DOHH2 (cell line): ENCODE data around the gene UNC79.

Experiments used
- EZH2phosphoT487 ChIP-seq: fragments of 200-600 bp; sonication (generic); IDR thresholded peaks from 2 replicates; pipeline ENCODE4 v1.6.1; 2017; ENCODE audit warnings: borderline replicate concordance, mild to moderate bottlenecking, antibody characterized with exemption, low read length, moderate library complexity, mixed read lengths
- TF ChIP-seq, protein P1 (sequence below): fragments of 200-600 bp; sonication (generic); IDR thresholded peaks from one replicate; pipeline ENCODE4 v1.5.1; 2014; ENCODE audit warnings: antibody characterized with exemption, mild to moderate bottlenecking, low read depth, low read length; ENCODE audit not compliant: poor library complexity, severe bottlenecking

DNA sequence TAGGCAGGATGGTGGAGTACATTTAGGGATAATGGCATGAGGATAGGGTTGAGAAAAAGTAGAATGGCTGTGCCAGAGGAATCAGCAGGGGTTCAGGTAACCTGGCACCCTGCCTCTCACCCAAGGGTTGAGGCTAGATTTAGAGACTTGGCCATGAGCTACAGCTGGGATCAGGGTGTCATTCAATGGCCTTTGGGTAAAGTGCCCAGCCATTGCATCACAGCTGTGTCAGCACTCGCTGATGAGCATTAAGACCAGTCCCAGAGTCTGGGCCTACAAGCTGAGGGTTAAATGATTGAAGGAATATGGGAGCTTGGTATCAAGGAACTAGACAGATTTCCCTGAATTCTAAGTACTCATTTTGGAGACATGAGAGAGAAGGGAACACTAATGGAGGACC, 243.6 kb downstream of the UNC79 start:
- TF ChIP-seq, protein P1, sequence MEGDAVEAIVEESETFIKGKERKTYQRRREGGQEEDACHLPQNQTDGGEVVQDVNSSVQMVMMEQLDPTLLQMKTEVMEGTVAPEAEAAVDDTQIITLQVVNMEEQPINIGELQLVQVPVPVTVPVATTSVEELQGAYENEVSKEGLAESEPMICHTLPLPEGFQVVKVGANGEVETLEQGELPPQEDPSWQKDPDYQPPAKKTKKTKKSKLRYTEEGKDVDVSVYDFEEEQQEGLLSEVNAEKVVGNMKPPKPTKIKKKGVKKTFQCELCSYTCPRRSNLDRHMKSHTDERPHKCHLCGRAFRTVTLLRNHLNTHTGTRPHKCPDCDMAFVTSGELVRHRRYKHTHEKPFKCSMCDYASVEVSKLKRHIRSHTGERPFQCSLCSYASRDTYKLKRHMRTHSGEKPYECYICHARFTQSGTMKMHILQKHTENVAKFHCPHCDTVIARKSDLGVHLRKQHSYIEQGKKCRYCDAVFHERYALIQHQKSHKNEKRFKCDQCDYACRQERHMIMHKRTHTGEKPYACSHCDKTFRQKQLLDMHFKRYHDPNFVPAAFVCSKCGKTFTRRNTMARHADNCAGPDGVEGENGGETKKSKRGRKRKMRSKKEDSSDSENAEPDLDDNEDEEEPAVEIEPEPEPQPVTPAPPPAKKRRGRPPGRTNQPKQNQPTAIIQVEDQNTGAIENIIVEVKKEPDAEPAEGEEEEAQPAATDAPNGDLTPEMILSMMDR = no peak
- no peak for TF ChIP-seq EZH2phosphoT487
